ENCODE measurements around the gene CPN1.

DNA sequence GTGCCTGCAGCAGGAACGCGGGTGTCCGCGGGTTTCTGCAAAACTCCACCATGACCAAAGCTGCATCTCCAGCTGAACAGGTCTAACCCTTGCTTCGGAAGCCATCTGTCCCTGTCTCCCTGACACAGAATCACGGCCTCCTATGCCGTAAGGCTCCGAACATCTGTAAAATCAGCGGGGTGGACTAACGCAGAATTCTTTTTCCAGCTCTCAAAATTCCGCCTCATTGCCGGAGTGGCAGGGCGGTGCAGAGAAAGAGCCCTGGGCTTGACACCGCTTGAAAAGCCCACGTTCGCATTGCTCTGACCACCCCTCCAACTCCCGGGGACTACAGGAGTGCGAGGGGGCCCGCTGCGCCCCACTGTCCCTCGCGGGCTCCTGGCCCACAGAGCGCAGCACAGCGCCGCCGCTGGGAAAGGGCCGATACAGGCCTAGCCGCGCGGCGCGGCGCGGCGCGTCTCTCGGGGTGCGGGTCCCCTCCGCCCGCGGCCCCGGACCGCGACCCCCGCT lies 72.3 kb downstream of the CPN1 start:
- TF ChIP-seq TAF1 (IDR thresholded peaks at IDR 0.05; ENCODE audit: control insufficient read depth, extremely low read depth, insufficient read depth, low read length, severe bottlenecking) (no peak), U2AF1 (optimal IDR thresholded peaks at IDR 0.05; ENCODE audit: low read depth, low read length) (no peak), POLR2AphosphoS5 (IDR thresholded peaks at IDR 0.05; ENCODE audit: control insufficient read depth, insufficient read depth, low read depth, low read length) (no peak), ZNF717 (CRISPR knock-in tag; IDR thresholded peaks at IDR 0.05) (no peak), POLR2G (IDR thresholded peaks at IDR 0.05; ENCODE audit: low read depth, low read length) (no peak), FOXO4 (CRISPR knock-in tag; IDR thresholded peaks at IDR 0.05) (no peak), SMARCB1 (IDR thresholded peaks at IDR 0.05; ENCODE audit: insufficient read length, low read depth) (no peak)
- TF ChIP-seq, protein P1, sequence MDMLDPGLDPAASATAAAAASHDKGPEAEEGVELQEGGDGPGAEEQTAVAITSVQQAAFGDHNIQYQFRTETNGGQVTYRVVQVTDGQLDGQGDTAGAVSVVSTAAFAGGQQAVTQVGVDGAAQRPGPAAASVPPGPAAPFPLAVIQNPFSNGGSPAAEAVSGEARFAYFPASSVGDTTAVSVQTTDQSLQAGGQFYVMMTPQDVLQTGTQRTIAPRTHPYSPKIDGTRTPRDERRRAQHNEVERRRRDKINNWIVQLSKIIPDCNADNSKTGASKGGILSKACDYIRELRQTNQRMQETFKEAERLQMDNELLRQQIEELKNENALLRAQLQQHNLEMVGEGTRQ (CRISPR knock-in tag; IDR thresholded peaks at IDR 0.05) = no peak

Measured in K562 (cell line).